GM21390 (cell line): ENCODE measurements around the gene TRIM44.
"Not testable (repeated sequence)": the region's sequence is repeated elsewhere in the genome, so short reads cannot be mapped to it uniquely, and the experiment has no call there.

Source experiments
- ATAC-seq: cut with Tn5 transposase; IDR thresholded peaks from one replicate; pipeline ENCODE4 v1.9.1; 2021; ENCODE audit not compliant: unreplicated experiment

Gene TRIM44

GRCh38 chr11:35714882-35715627 lies 52.5 kb downstream of the TRIM44 start:
- peak; percentile 89 for ATAC-seq

- ATAC-seq, result not testable (repeated sequence)
These were observed 53.1 kb downstream of the TRIM44 start for GRCh38 chr11:35715677-35716076.

GRCh38 chr11:35717043-35717442 lies 54.5 kb downstream of the TRIM44 start:
- no peak for ATAC-seq

GRCh38 chr11:35717520-35717919 lies 54.9 kb downstream of the TRIM44 start:
- no peak for ATAC-seq

GRCh38 chr11:35721651-35722282 lies 59.2 kb downstream of the TRIM44 start:
- ATAC-seq, result peak; percentile 54

GRCh38 chr11:35722641-35723040 lies 60.1 kb downstream of the TRIM44 start:
- no peak for ATAC-seq

- no peak for ATAC-seq
These were observed 60.9 kb downstream of the TRIM44 start for GRCh38 chr11:35723493-35723892.

GRCh38 chr11:35723913-35724312 lies 61.3 kb downstream of the TRIM44 start:
- no peak for ATAC-seq

- no peak for ATAC-seq
These were observed 63.3 kb downstream of the TRIM44 start for GRCh38 chr11:35725885-35726284.

- ATAC-seq, result no peak
These were observed 64.6 kb downstream of the TRIM44 start for GRCh38 chr11:35727140-35727539.

GRCh38 chr11:35730254-35730653 lies 67.7 kb downstream of the TRIM44 start:
- ATAC-seq, result no peak

GRCh38 chr11:35734669-35735410 lies 72.3 kb downstream of the TRIM44 start:
- ATAC-seq, result no peak

- ATAC-seq, result no peak
These were observed 72.8 kb downstream of the TRIM44 start for GRCh38 chr11:35735411-35735810.

GRCh38 chr11:35735903-35736302 lies 73.3 kb downstream of the TRIM44 start:
- no peak for ATAC-seq

GRCh38 chr11:35736952-35737351 lies 74.4 kb downstream of the TRIM44 start:
- no peak for ATAC-seq

GRCh38 chr11:35740061-35740799 lies 77.7 kb downstream of the TRIM44 start:
- ATAC-seq, result no peak

- ATAC-seq, result no peak
These were observed 80.3 kb downstream of the TRIM44 start for GRCh38 chr11:35742707-35743454.

GRCh38 chr11:35746356-35747153 lies 84.0 kb downstream of the TRIM44 start:
- ATAC-seq, result peak; percentile 60

GRCh38 chr11:35747668-35748067 lies 85.1 kb downstream of the TRIM44 start:
- no peak for ATAC-seq

GRCh38 chr11:35748644-35749043 lies 86.1 kb downstream of the TRIM44 start:
- ATAC-seq, result no peak
